ENCODE measurements around the gene CDC42BPB.
"Not testable (repeated sequence)": the region's sequence is repeated elsewhere in the genome, so short reads cannot be mapped to it uniquely, and the experiment has no call there.

Gene CDC42BPB

GRCh38 chr14:103045371-103045869 is 11.9 kb downstream of the CDC42BPB start:
- no peak for DNase-seq

- DNase-seq: no peak
Measured at GRCh38 chr14:103043257-103044015, 13.9 kb downstream of the CDC42BPB start.

GRCh38 chr14:103041464-103041863 is 15.9 kb downstream of the CDC42BPB start:
- no peak for DNase-seq

- no peak for DNase-seq
Measured at GRCh38 chr14:103033681-103034096, 23.7 kb downstream of the CDC42BPB start.

GRCh38 chr14:103031956-103032355 is 25.4 kb downstream of the CDC42BPB start:
- no peak for DNase-seq

GRCh38 chr14:103031566-103031911 is 25.8 kb downstream of the CDC42BPB start:
- no peak for DNase-seq

GRCh38 chr14:103030741-103031565 is 26.4 kb downstream of the CDC42BPB start:
- DNase-seq: no peak

GRCh38 chr14:103029936-103030335 is 27.4 kb downstream of the CDC42BPB start:
- DNase-seq: no peak

GRCh38 chr14:103028772-103029171 is 28.6 kb downstream of the CDC42BPB start:
- no peak for DNase-seq

GRCh38 chr14:103028161-103028767 is 29.1 kb downstream of the CDC42BPB start:
- no peak for DNase-seq

- no peak for DNase-seq
Measured at GRCh38 chr14:103027451-103027850, 29.9 kb downstream of the CDC42BPB start.

- no peak for DNase-seq
Measured at GRCh38 chr14:103026988-103027387, 30.4 kb downstream of the CDC42BPB start.

GRCh38 chr14:103026196-103026595 is 31.2 kb downstream of the CDC42BPB start:
- DNase-seq: not testable (repeated sequence)

GRCh38 chr14:103023881-103024473 is 33.4 kb downstream of the CDC42BPB start:
- DNase-seq: no peak

- DNase-seq: no peak
Measured at GRCh38 chr14:103022685-103023044, 34.7 kb downstream of the CDC42BPB start.

GRCh38 chr14:103022002-103022684 is 35.2 kb downstream of the CDC42BPB start:
- DNase-seq: no peak

- no peak for DNase-seq
Measured at GRCh38 chr14:103021684-103022001, 35.7 kb downstream of the CDC42BPB start.

- no peak for DNase-seq
Measured at GRCh38 chr14:103020271-103021170, 36.8 kb downstream of the CDC42BPB start.

GRCh38 chr14:103019826-103020225 is 37.5 kb downstream of the CDC42BPB start:
- no peak for DNase-seq

- DNase-seq: no peak
Measured at GRCh38 chr14:103019236-103019635, 38.1 kb downstream of the CDC42BPB start.

GRCh38 chr14:103016594-103016993 is 40.8 kb downstream of the CDC42BPB start:
- DNase-seq: no peak

GRCh38 chr14:103016071-103016470 is 41.3 kb downstream of the CDC42BPB start:
- no peak for DNase-seq

Measured in activated CD4-positive, alpha-beta T cell treated with anti-CD3 and anti-CD28 coated beads, Interleukin-2, amount 50 U/mL, for 48 hours (primary cell).